NCI-H1417 (cell line): ENCODE data around the gene COL5A1.
A peak's percentile ranks its signal among the peaks of the same experiment; 100 is the strongest.
"Not testable (repeated sequence)": the region's sequence is repeated elsewhere in the genome, so short reads cannot be mapped to it uniquely, and the experiment has no call there.

ENCODE experiments used
- DNase-seq, 3 experiments: peaks; one replicate each; lab custom pipeline; 2025; lab: John Stamatoyannopoulos, UW

The COL5A1 gene

GRCh38 chr9:134655586-134656333 is 14.2 kb downstream of the COL5A1 start:
- no peak for DNase-seq

GRCh38 chr9:134656334-134657006 is 14.9 kb downstream of the COL5A1 start:
- peak in 1 of 3 experiments; percentile 37 for DNase-seq

GRCh38 chr9:134657666-134658377 is 16.2 kb downstream of the COL5A1 start:
- no peak for DNase-seq

GRCh38 chr9:134658378-134658955 is 16.9 kb downstream of the COL5A1 start:
- no peak for DNase-seq

- DNase-seq, result no peak
Observed at GRCh38 chr9:134659688-134660131, 18.1 kb downstream of the COL5A1 start.

GRCh38 chr9:134660407-134660806 is 18.8 kb downstream of the COL5A1 start:
- DNase-seq, result no peak

GRCh38 chr9:134661299-134661698 is 19.7 kb downstream of the COL5A1 start:
- no peak for DNase-seq

- DNase-seq, result no peak
Observed at GRCh38 chr9:134661791-134662142, 20.2 kb downstream of the COL5A1 start.

- DNase-seq, result no peak
Observed at GRCh38 chr9:134662143-134662876, 20.7 kb downstream of the COL5A1 start.

- DNase-seq, result no peak
Observed at GRCh38 chr9:134663084-134663483, 21.5 kb downstream of the COL5A1 start.

- DNase-seq, result no peak
Observed at GRCh38 chr9:134663753-134664415, 22.3 kb downstream of the COL5A1 start.

GRCh38 chr9:134664446-134664845 is 22.8 kb downstream of the COL5A1 start:
- DNase-seq, result no peak

GRCh38 chr9:134666208-134666607 is 24.6 kb downstream of the COL5A1 start:
- DNase-seq, result no peak

- no peak for DNase-seq
Observed at GRCh38 chr9:134666831-134667230, 25.2 kb downstream of the COL5A1 start.

GRCh38 chr9:134668977-134669376 is 27.4 kb downstream of the COL5A1 start:
- not testable (repeated sequence) for DNase-seq

GRCh38 chr9:134669399-134669955 is 27.9 kb downstream of the COL5A1 start:
- DNase-seq, result no peak

GRCh38 chr9:134670042-134670525 is 28.5 kb downstream of the COL5A1 start:
- DNase-seq, result no peak

- no peak for DNase-seq
Observed at GRCh38 chr9:134670851-134671281, 29.3 kb downstream of the COL5A1 start.

- no peak for DNase-seq
Observed at GRCh38 chr9:134671341-134672113, 29.9 kb downstream of the COL5A1 start.

GRCh38 chr9:134676361-134676760 is 34.8 kb downstream of the COL5A1 start:
- no peak for DNase-seq
